Suppressor macrophage treated with lipopolysaccharide for 1 hour (primary cell): ENCODE results near the gene OTOP2.
"Not testable (repeated sequence)": the region's sequence is repeated elsewhere in the genome, so short reads cannot be mapped to it uniquely, and the experiment has no call there.

Source experiments
- DNase-seq, 3 donors: peaks; one replicate each; pipeline ENCODE4 v3.0.0-alpha.2; 2020 to 2022

OTOP2 gene

GRCh38 chr17:74975943-74976342 is 51.9 kb downstream of the OTOP2 start:
- DNase-seq = no peak

- DNase-seq = no peak
Observed at GRCh38 chr17:74977802-74978201, 53.7 kb downstream of the OTOP2 start.

GRCh38 chr17:74978240-74978639 is 54.2 kb downstream of the OTOP2 start:
- DNase-seq = no peak

- no peak for DNase-seq
Observed at GRCh38 chr17:74979408-74980146, 55.5 kb downstream of the OTOP2 start.

GRCh38 chr17:74981318-74981978 is 57.4 kb downstream of the OTOP2 start:
- no peak for DNase-seq

- peak; percentile 52 to 70 (median 58) for DNase-seq
Observed at GRCh38 chr17:74981979-74982662, 58.0 kb downstream of the OTOP2 start.

- not testable (repeated sequence) for DNase-seq
Observed at GRCh38 chr17:74982663-74983313, 58.7 kb downstream of the OTOP2 start.
